OCI-LY1 (cell line): ENCODE data around the gene CDKN2AIPNL.

Experiments used
- EZH2 ChIP-seq: fragments of 200-600 bp; sonication (generic), shearing (Covaris generic); IDR thresholded peaks from 2 replicates; pipeline ENCODE4 v1.8.0; 2017; ENCODE audit warnings: borderline replicate concordance, mixed run types, mild to moderate bottlenecking, antibody characterized with exemption, low read length, moderate library complexity, mixed read lengths
- TF ChIP-seq, protein P1 (sequence below): fragments of 200-600 bp; sonication (generic), shearing (Covaris generic); IDR thresholded peaks from 2 replicates; pipeline ENCODE4 v1.5.1; 2017; ENCODE audit warnings: mild to moderate bottlenecking, antibody characterized with exemption, low read length, moderate library complexity, mixed read lengths

- TF ChIP-seq EZH2, result no peak
- TF ChIP-seq, protein P1, sequence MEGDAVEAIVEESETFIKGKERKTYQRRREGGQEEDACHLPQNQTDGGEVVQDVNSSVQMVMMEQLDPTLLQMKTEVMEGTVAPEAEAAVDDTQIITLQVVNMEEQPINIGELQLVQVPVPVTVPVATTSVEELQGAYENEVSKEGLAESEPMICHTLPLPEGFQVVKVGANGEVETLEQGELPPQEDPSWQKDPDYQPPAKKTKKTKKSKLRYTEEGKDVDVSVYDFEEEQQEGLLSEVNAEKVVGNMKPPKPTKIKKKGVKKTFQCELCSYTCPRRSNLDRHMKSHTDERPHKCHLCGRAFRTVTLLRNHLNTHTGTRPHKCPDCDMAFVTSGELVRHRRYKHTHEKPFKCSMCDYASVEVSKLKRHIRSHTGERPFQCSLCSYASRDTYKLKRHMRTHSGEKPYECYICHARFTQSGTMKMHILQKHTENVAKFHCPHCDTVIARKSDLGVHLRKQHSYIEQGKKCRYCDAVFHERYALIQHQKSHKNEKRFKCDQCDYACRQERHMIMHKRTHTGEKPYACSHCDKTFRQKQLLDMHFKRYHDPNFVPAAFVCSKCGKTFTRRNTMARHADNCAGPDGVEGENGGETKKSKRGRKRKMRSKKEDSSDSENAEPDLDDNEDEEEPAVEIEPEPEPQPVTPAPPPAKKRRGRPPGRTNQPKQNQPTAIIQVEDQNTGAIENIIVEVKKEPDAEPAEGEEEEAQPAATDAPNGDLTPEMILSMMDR, result no peak
These were observed 25.7 kb upstream of the CDKN2AIPNL start for GRCh38 chr5:134437340-134437846.
